H1 (cell line): ENCODE results near the gene HK2. TPM values are rescaled to one million over a fixed set of nuclear protein-coding genes. Genes with fewer than 3 reads are reported as not detected.

Experiments used
- CTCF ChIA-PET: fragments of 300-600 bp; sonication (Branson Sonifier 250); formaldehyde crosslinking; loops from one replicate; lab custom pipeline; 2021; ENCODE audit not compliant: partially characterized antibody; lab: Charles Lee
- POLR2A ChIA-PET: fragments of 300-600 bp; sonication (Branson Sonifier 250); formaldehyde crosslinking; loops from one replicate; lab custom pipeline; 2021; ENCODE audit warnings: inconsistent platforms; ENCODE audit not compliant: partially characterized antibody; lab: Charles Lee
- DNase-seq, 2 experiments: peaks; one replicate each; pipeline versions ENCODE4 v3.0.0 to v3.0.0-alpha.2; 2010 to 2022; ENCODE audit warnings: low spot score in 2 of 2, low read depth in 1 of 2, mixed read lengths in 1 of 2
- FAIRE-seq: peaks from 2 replicates; lab custom pipeline; 2011; peaks lifted over from hg19 to GRCh38; lab: Jason Lieb, UNC
- H2AFZ ChIP-seq: 2 replicates; pipeline ENCODE4 v1.8.1; 2012; ENCODE audit warnings: low read length, inconsistent platforms
- H2AK5ac ChIP-seq: 2 replicates; pipeline ENCODE4 v1.6.1; 2013; ENCODE audit warnings: low read depth, low read length
- H2BK120ac ChIP-seq: replicated peaks from 2 replicates; pipeline ENCODE3; 2013; ENCODE audit warnings: low read depth, low read length, inconsistent platforms
- H2BK12ac ChIP-seq: 2 replicates; pipeline ENCODE4 v1.6.1; 2013; ENCODE audit warnings: low read depth, low read length
- H2BK15ac ChIP-seq: 2 replicates; pipeline ENCODE4 v1.6.1; 2013; ENCODE audit warnings: low read length
- H2BK20ac ChIP-seq: 2 replicates; pipeline ENCODE4 v1.6.1; 2013; ENCODE audit warnings: low read length
- H2BK5ac ChIP-seq: 2 replicates; pipeline ENCODE4 v1.6.1; 2013; ENCODE audit warnings: low read depth, low read length
- H3K14ac ChIP-seq: 2 replicates; pipeline ENCODE4 v1.6.1; 2013; ENCODE audit warnings: inconsistent platforms; ENCODE audit not compliant: insufficient read length
- H3K18ac ChIP-seq: 2 replicates; pipeline ENCODE4 v1.6.1; 2013; ENCODE audit warnings: low read length; ENCODE audit errors: extremely low read depth
- H3K23ac ChIP-seq: 2 replicates; pipeline ENCODE4 v1.6.1; 2013; ENCODE audit warnings: inconsistent platforms; ENCODE audit not compliant: insufficient read length
- H3K23me2 ChIP-seq: 2 replicates; pipeline ENCODE4 v1.6.1; 2013; ENCODE audit warnings: low read depth, low read length
- H3K27ac ChIP-seq: 2 replicates; pipeline ENCODE4 v1.6.1; 2011; ENCODE audit warnings: low read depth, low read length, inconsistent platforms
- H3K27me3 ChIP-seq, 4 experiments: replicated peaks in 1 of 4; 1 replicate in 1 of 4; 2 replicates in 3 of 4; pipeline versions ENCODE4 v1.6.1 to v1.8.1; 2011 to 2013; ENCODE audit warnings: low read length in 3 of 4, mild to moderate bottlenecking in 3 of 4, inconsistent platforms in 2 of 4, mixed read lengths in 2 of 4, moderate library complexity in 1 of 4; ENCODE audit not compliant: control insufficient read depth in 3 of 4, insufficient read depth in 3 of 4; ENCODE audit errors: extremely low read depth in 1 of 4
- H3K36me3 ChIP-seq, 4 experiments: 2 replicates each; pipeline versions ENCODE4 v1.6.1 to v1.8.1; 2011 to 2013; ENCODE audit warnings: mild to moderate bottlenecking in 4 of 4, low read length in 3 of 4, moderate library complexity in 2 of 4, control low read depth in 1 of 4, inconsistent platforms in 1 of 4; ENCODE audit not compliant: insufficient read depth in 4 of 4, control insufficient read depth in 2 of 4
- H3K4ac ChIP-seq: replicated peaks from 2 replicates; pipeline ENCODE3; 2013; ENCODE audit warnings: low read length, low read depth, mixed read lengths, inconsistent platforms; ENCODE audit not compliant: insufficient read length
- H3K4me1 ChIP-seq, 4 experiments: replicated peaks in 1 of 4; 1 replicate in 1 of 4; 2 replicates in 3 of 4; pipeline versions ENCODE4 v1.6.1 to v1.8.1; 2011 to 2013; ENCODE audit warnings: low read length in 3 of 4, inconsistent platforms in 2 of 4, mixed read lengths in 1 of 4; ENCODE audit not compliant: insufficient read depth in 4 of 4, control insufficient read depth in 3 of 4
- H3K4me2 ChIP-seq, 2 experiments: 2 replicates each; pipeline versions ENCODE4 v1.6.1 to v1.8.1; 2011 to 2013; ENCODE audit warnings: low read depth in 2 of 2, low read length in 2 of 2, control low read depth in 1 of 2, inconsistent platforms in 1 of 2, mild to moderate bottlenecking in 1 of 2; ENCODE audit not compliant: insufficient read depth in 1 of 2
- H3K4me3 ChIP-seq, 4 experiments: fragments of 200-600, 300-600 bp in 1 of 4; sonication (generic), shearing (Covaris generic), sonication (Bioruptor Twin) in 1 of 4; 2 replicates each; pipeline versions ENCODE4 v1.5.1 to v1.8.1; 2011 to 2016; ENCODE audit warnings: low read length in 4 of 4, low read depth in 3 of 4, control low read depth in 2 of 4, inconsistent platforms in 2 of 4, mild to moderate bottlenecking in 2 of 4, mixed read lengths in 1 of 4, moderate library complexity in 1 of 4; ENCODE audit not compliant: insufficient read depth in 2 of 4; ENCODE audit errors: extremely low read depth in 1 of 4
- H3K56ac ChIP-seq: replicated peaks from 2 replicates; pipeline ENCODE3; 2013; ENCODE audit warnings: low read depth, mild to moderate bottlenecking, mixed read lengths, low read length, inconsistent platforms; ENCODE audit not compliant: insufficient read length
- H3K79me1 ChIP-seq: 2 replicates; pipeline ENCODE4 v1.6.1; 2013; ENCODE audit warnings: low read depth, low read length, control low read depth
- H3K79me2 ChIP-seq, 2 experiments: 2 replicates each; pipeline versions ENCODE4 v1.6.1 to v1.8.1; 2012 to 2013; ENCODE audit warnings: low read length in 2 of 2, mild to moderate bottlenecking in 2 of 2, inconsistent platforms in 1 of 2; ENCODE audit not compliant: insufficient read depth in 2 of 2, control insufficient read depth in 1 of 2
- H3K9ac ChIP-seq, 4 experiments: replicated peaks in 1 of 4; 1 replicate in 1 of 4; 2 replicates in 3 of 4; pipeline versions ENCODE4 v1.6.1 to v1.8.1; 2011 to 2013; ENCODE audit warnings: low read depth in 3 of 4, low read length in 3 of 4, control low read depth in 2 of 4, mild to moderate bottlenecking in 2 of 4, moderate library complexity in 2 of 4, inconsistent platforms in 1 of 4; ENCODE audit errors: extremely low read depth in 1 of 4
- H3K9me3 ChIP-seq, 2 experiments: 2 replicates each; pipeline versions ENCODE4 v1.6.1 to v1.8.1; 2012 to 2013; ENCODE audit warnings: mild to moderate bottlenecking in 2 of 2, moderate library complexity in 2 of 2, control low read depth in 1 of 2, inconsistent platforms in 1 of 2, low read depth in 1 of 2, low read length in 1 of 2, mixed read lengths in 1 of 2; ENCODE audit not compliant: insufficient read depth in 2 of 2
- H4K20me1 ChIP-seq, 2 experiments: replicated peaks in 1 of 2; 2 replicates each; pipeline versions ENCODE3 to v1.8.1; 2011 to 2013; ENCODE audit warnings: inconsistent platforms in 2 of 2, low read length in 2 of 2, mild to moderate bottlenecking in 1 of 2; ENCODE audit not compliant: insufficient read depth in 2 of 2, control insufficient read depth in 1 of 2
- H4K5ac ChIP-seq: 2 replicates; pipeline ENCODE4 v1.6.1; 2013; ENCODE audit warnings: low read length, low read depth, mixed read lengths, inconsistent platforms; ENCODE audit not compliant: insufficient read length
- H4K8ac ChIP-seq: 2 replicates; pipeline ENCODE4 v1.8.0; 2013; ENCODE audit warnings: mild to moderate bottlenecking, moderate library complexity, low read length, inconsistent platforms; ENCODE audit not compliant: insufficient read depth; ENCODE audit errors: extremely low read depth
- H4K91ac ChIP-seq: replicated peaks from 2 replicates; pipeline ENCODE3; 2013; ENCODE audit warnings: low read length, mixed read lengths, inconsistent platforms; ENCODE audit not compliant: insufficient read length
- BACH1 ChIP-seq: IDR thresholded peaks from 2 replicates; pipeline ENCODE4 v1.6.1; 2012; ENCODE audit warnings: low read length, improper control_type of control experiment
- RBBP5 ChIP-seq: IDR thresholded peaks from 2 replicates; pipeline ENCODE4 v1.7.1; 2012; ENCODE audit warnings: low read depth, mild to moderate bottlenecking, inconsistent platforms, low read length, moderate library complexity, borderline replicate concordance
- TBP ChIP-seq: IDR thresholded peaks from 2 replicates; pipeline ENCODE4 v1.6.1; 2011; ENCODE audit warnings: low read depth, low read length, improper control_type of control experiment
- WGBS, 2 experiments: shearing (Covaris generic) in 1 of 2; methylation state at CpG; one replicate each; pipeline versions ENCODE4 v1.1.6 to v1.1.7; 2013 to 2015; ENCODE audit warnings: low lambda C conversion rate in 2 of 2, mixed read lengths in 2 of 2, inconsistent platforms in 1 of 2, low coverage in 1 of 2, missing lambda C conversion rate in 1 of 2; ENCODE audit not compliant: insufficient replicate concordance in 2 of 2, insufficient coverage in 1 of 2, insufficient read length in 1 of 2; ENCODE audit errors: extremely low coverage in 1 of 2, missing lambda C conversion rate in 1 of 2; 5-methylcytosine and 5-hydroxymethylcytosine counted together
- polyA plus RNA-seq, 7 experiments: library from polyadenylated mRNA; depleted of rRNA in 3 of 7; stranded (reverse) in 5 of 7; unstranded in 2 of 7; fragments of >200 nt in 5 of 7; fragments of 200-250 nt in 2 of 7; gene quantifications; 1 replicate in 5 of 7; 2 replicates in 1 of 7; 4 replicates in 1 of 7; pipeline versions ENCODE4 v1.2.1 to v1.2.3, GENCODE V29; 2011 to 2013; ENCODE audit warnings: missing spikeins in 2 of 7, mixed read lengths in 2 of 7
- total RNA-seq: library from RNA; stranded (reverse); fragmentation: NEBNext Ultra II Directional; extraction: Animal tissue kit (Norgen Biotek cat#: 25700); gene quantifications from 2 replicates; pipeline ENCODE4 v1.2.1, GENCODE V29; 2021

The HK2 gene
- total and polyA plus RNA-seq, 2 of the 8 experiments (the other 6 are each of a cell fraction or from before 2014, with no cell fraction given): 22.1 to 61.9 TPM

DNA sequence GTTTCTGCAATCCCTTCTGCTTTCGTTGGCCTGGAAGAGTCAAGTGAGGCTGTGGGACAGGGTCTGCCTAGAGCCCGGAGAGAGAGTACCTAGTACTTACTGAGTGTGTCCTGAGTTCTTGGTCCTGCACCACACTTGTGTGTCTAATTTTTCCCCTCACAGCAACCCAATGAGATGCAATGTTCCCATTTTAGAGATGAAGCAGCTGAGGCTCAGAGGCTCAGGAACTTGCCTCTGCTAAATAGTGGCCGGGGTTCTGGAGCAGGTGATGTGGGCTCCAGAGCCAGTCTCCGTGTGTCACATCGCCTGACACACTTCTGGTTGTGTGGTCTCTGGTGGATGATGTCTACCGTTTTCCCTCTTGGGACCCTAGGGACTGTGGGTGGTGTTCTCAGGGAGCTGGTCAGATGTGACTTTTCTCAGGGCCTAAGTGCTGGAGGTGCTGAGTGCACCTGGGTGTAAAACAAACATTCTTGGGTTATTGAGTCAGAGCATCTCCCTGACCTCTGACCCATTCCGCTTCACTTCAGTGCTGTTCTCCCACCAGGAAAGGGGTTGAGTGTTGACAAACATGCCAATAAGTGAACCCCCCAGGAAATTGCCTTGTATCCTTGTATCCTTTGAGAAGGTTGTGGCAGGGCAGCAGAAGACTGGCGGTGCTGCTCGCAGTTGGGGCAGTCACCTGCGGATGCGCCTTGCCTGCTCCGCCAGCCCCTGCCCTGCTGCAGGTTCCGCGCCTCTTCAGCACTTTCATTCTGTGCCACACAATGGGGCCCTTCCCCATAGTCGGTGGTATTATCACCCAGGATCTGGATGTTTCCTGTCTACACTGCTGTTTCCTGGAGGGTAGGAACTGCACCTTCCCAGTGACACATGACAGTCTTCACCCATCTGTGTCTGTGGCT, 32.1 kb downstream of the HK2 start:
- WGBS, 2 experiments: 87% methylated on average over 15 of the region's 15 CpGs; no CpG with 5 or more reads in 1 of the 2 experiments
- ChIA-PET POLR2A (interaction anchor here (5.9 kb wide), 1 partner anchor 29 kb away, joined by 35 read pairs; the partner anchor contains the start of gene HK2), CTCF (interaction anchor here (0.5 to 4.0 kb wide), 11 partner anchors 9 to 175 kb away, joined by 3 to 27 read pairs (median 3); no protein-coding TSS in a partner anchor)
- no peak for TF ChIP-seq RBBP5
- TF ChIP-seq TBP: no peak
- TF ChIP-seq BACH1: no peak
- Histone ChIP-seq H2BK5ac (0 out of 2 replicates have a peak overlapping the region, but pooled peaks have one; percentile 7), H3K9me3 (no peaks in the 10 kb centered on the region), H3K4me1 (peaks cover 0 to 11% (median 7%) of the 10 kb centered on the region in 4 experiments), H2BK20ac (no peak overlapping the region), H2BK12ac (no peak overlapping the region), H3K4ac (no peak overlapping the region), H3K36me3 (peaks cover 8 to 22% (median 14%) of the 10 kb centered on the region in 4 experiments; a peak in 7 of 8 replicates), H3K79me2 (peaks cover 0 to 92% of the 10 kb centered on the region in 2 experiments; a peak in 3 of 4 replicates), H3K56ac (no peak overlapping the region), H3K4me2 (no peak overlapping the region), H3K9ac (no peak overlapping the region), H3K23ac (no peak overlapping the region), H3K18ac (no peak overlapping the region; the same call in 1 of the 2 replicates), H3K14ac (no peak overlapping the region), H2BK120ac (no peak overlapping the region), H3K23me2 (no peaks in the 10 kb centered on the region), H3K4me3 (no peak overlapping the region), H4K5ac (no peak overlapping the region), H2BK15ac (no peak overlapping the region; the same call in 1 of the 2 replicates), H3K79me1 (peaks cover 21% of the 10 kb centered on the region), H4K20me1 (peaks cover 5 to 22% of the 10 kb centered on the region in 2 experiments), H4K91ac (no peak overlapping the region), H2AK5ac (no peak overlapping the region), H3K27me3 (no peaks in the 10 kb centered on the region), H4K8ac (no peak overlapping the region), H3K27ac (no peak overlapping the region; the same call in 1 of the 2 replicates), H2AFZ (no peak overlapping the region)
- DNase-seq (no peak), FAIRE-seq (no peak)
